HG02763 (cell line): Measurements from ENCODE around the gene TEC.
"Not testable (repeated sequence)": the region's sequence is repeated elsewhere in the genome, so short reads cannot be mapped to it uniquely, and the experiment has no call there.

ENCODE experiments used
- ATAC-seq: cut with Tn5 transposase; IDR thresholded peaks from one replicate; pipeline ENCODE4 v1.9.1; 2021; ENCODE audit warnings: mild to moderate bottlenecking, moderate library complexity; ENCODE audit not compliant: unreplicated experiment

TEC gene

DNA sequence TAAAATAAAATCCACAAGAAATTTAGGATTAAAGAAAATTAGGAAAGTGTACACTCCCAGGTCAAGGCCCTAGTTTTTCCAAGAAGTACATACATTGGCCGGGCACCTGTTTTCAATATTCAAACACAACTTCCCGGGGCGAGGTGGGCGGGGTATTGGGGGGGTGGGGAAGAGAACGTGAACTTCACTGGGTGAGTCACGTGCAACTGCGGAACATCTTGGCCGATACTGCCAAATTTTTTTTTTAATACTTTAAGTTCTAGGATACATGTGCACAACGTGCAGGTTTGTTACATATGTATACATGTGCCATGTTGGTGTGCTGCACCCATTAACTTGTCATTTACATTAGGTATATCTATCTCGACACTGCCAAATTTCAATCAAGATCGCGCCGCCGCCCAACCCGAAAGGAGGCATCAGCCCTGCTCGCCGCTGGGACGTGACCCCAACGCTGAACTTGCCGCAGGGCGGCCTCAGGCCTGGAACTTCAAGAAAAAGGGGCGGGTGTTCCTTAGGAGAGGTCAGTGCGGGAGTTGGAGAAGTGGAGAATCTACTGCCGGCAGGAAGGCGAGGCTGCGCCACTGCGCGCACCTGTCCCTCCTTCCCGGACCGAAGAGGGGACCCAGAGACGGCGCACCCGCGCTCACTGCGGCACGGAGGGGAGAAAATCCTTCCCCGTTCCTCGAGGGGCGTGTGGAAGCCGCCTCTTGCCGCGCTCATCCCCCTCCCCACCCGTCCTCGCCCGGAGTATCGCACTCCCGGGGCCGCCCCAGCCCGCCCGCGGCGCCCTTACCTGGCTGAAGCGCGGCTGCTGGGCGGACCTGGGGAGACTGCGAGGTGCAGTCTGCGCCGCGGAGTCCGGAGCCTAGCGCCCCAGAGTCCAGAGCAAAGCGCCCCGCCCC lies at the start of gene TEC:
Gene TEC, minus strand, starts transcription at position 883 of the 905 bp plus-strand sequence. CDS start 41,224 bp downstream, outside the sequence.
- peak; percentile 18 for ATAC-seq

GRCh38 chr4:48315728-48316630 lies 46.3 kb upstream of the TEC start:
- peak; percentile 72 for ATAC-seq

- not testable (repeated sequence) for ATAC-seq
Measured at GRCh38 chr4:48314746-48315145, 45.1 kb upstream of the TEC start.

DNA sequence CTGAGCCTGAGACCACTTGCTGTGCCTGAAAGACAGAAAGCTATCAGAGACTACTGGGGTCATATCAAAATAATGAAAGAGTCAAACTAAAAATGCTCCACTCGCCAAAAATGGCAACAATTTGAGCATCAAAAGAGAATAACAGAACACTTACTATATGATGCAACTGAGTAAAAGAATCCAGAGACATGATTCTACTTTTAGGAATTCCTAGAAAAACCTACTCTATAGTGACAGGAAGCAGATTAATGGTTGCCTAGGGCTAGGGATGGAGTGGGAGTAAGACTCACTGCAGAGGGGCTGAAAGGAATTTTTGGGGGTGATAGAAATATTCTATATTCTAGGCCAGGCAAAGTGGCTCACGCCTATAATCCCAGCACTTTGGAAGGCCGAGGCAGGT lies 42.3 kb upstream of the TEC start:
- no peak for ATAC-seq

DNA sequence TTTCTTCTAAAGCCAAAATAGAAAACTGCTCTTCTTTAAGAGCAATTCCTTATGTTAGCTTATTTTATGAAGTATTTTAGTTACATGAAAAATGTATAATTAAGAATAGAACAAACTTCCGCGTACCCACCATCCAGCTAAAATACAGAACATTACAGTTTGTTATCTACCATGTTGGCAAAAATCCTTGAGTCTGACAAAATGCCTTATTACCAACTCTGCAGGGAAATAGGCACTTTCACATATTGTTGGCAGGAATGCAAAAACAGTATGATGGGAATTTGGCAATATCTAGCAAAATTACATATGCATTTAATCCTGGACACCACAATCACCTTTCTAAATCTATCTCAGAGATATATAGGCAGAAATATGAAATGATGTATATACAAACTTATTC lies 39.3 kb upstream of the TEC start:
- no peak for ATAC-seq

DNA sequence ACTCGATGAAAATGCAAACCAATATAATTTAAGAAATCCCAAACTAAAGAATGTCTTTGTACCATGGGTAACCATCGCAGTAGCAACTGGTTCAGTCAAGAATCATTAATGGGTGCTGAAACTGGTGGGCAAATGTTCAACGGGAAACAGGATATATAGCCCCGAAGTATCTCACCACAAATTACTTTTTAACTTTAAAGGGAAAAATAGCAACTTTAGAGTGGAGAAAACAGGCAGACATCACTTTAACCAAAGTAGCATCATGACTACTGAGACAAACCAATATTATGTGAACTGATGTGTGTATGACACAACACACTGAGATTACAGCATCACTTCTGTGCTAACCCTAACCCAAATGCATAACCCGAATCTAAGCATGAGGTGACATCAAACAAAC lies 37.9 kb upstream of the TEC start:
- no peak for ATAC-seq

- ATAC-seq = no peak
Measured at GRCh38 chr4:48305508-48305907, 35.9 kb upstream of the TEC start.

- ATAC-seq = no peak
Measured at GRCh38 chr4:48300004-48300403, 30.4 kb upstream of the TEC start.

DNA sequence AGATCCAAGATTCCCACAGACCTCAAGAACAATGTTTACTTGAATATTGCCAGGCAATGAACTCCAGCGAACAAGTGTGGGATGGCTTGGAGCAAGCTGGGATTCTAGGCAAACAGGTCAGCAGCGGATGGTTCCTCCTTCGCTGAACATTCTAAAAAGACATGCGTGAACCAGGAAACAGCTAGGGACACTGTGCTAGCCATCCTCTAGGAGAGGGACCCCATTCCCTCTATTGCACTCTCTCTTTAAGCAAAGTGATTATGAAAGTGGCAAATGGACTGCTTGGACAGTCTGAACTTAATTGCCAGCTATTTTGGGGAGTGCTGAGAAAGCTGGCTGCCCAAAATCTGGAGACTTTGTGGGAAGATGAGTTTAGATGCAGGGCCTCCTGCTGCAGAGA lies 29.9 kb upstream of the TEC start:
- no peak for ATAC-seq

GRCh38 chr4:48297256-48297846 lies 27.7 kb upstream of the TEC start:
- ATAC-seq = no peak

DNA sequence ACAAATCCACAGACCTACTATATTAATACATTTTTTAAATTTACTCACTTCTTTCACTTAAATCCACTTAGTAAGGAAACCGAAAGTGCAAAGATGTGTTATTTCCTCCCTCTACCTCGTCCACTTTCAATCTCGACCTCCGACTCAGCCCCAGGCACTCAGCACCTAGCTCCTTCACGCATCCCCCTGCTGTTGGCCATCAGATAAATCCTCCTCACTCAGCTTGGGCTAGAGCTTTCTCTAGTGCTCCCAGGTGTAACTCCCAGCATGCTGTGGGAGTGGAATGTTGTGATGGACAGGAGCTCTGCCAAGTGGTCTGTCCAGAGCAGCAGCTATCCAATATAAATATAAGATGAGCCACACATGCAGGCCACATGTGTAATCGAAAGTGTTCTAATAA lies 26.7 kb upstream of the TEC start:
- peak; percentile 80 for ATAC-seq

DNA sequence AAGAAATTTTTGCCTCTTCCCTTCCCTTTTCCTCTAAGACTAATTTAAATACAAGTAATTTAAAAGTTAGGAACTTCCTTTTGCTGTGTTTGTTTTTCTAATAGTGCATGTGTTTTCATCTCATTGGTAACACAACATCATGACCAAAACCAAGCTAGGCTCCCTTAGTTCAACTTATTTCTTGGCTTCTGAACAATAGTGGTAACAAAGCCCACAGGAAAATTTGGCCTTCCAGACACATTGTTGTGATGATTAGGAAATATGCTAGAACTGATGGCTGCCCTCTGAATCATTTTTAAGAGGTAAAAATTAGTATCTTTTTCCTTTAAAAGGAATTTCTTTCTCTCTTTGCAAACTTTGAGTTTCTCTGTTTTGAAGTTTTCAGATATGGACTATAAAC lies 25.5 kb upstream of the TEC start:
- no peak for ATAC-seq

DNA sequence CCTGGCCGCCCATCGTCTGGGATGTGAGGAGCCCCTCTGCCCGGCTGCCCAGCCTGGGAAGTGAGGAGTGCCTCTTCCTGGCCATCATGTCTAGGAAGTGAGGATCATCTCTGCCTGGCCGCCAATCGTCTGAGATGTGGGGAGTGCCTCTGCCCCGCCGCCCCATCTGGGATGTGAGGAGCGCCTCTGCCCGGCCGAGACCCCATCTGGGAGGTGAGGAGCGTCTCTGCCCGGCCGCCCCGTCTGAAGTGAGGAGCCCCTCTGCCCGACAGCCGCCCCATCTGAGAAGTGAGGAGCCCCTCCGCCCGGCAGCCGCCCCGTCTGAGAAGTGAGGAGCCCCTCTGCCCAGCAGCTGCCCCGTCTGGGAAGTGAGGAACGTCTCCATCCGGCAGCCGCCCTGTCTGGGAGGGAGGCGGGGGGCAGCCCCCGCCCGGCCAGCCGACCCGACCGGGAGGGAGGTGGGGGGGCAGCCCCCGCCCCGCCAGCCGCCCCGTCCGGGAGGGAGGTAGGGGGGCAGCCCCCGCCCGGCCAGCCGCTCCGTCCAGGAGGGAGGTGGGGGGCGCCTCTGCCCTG lies 22.7 kb upstream of the TEC start:
- ATAC-seq = not testable (repeated sequence)

- ATAC-seq = no peak
Measured at GRCh38 chr4:48290146-48290772, 20.6 kb upstream of the TEC start.

GRCh38 chr4:48286060-48286459 lies 16.4 kb upstream of the TEC start:
- not testable (repeated sequence) for ATAC-seq

DNA sequence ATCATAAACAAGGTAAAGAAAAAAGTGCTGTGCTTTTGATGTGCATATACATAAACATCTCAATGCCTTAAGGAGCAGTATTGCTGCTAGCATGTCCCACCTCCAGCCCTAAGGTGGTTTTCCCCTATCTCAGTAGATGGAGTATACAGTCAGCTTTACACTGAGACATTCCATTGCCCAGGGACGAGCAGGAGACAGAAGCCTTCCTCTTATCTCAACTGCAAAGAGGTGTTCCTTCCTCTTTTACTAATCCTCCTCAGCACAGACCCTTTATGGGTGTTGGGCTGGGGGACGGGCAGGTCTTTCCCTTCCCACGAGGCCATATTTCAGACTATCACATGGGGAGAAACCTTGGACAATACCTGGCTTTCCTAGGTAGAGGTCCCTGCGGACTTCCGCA lies 16.0 kb upstream of the TEC start:
- not testable (repeated sequence) for ATAC-seq

GRCh38 chr4:48275686-48276085 lies 6.0 kb upstream of the TEC start:
- ATAC-seq = no peak

GRCh38 chr4:48275247-48275646 lies 5.6 kb upstream of the TEC start:
- no peak for ATAC-seq

DNA sequence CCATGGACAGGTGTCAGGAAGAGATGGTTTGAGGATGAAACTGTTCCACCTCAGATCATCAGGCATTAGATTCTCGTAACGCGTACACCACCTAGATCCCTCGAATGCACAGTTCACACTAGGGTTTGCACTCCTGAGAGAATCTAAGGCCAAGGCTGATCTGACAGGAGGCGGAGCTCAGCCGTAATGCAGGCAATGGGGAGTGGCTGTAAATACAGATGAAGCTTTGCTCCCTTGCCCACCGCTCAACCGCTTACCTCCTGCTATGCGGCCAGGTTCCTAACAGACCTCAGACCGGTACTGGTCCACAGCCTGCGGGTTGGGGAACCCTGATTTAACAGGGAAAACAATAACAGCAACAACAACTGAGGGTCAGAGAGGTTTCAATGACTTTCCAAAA lies 2.0 kb upstream of the TEC start:
- ATAC-seq = no peak

DNA sequence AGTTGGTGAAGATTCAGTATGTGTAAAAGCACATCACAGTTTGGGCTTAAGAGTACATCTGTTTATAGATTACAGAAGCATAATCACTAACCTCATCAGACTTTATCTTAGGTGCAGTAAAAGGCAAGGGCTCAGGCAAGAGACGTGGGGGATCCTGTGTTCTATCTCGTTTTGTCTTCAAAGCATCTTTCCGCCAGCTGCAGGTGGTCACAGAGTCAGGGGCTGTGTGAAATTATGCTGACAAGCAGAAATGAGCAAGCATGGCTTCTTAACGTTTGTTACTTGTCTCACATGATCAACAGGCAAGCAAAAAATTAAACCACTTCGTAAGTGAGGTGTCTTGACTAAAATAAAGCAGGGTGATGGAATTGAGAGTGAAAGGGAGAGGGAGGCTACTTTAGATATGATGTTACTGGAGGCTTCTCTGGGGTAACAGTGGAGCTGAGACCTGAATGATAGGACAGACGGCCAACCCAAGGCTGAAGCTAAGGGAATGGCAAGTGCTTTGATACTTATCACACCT lies 1.4 kb upstream of the TEC start:
- ATAC-seq = no peak
